H1 (cell line): ENCODE results near the gene LY9. TPM values are rescaled to one million over a fixed set of nuclear protein-coding genes. Genes with fewer than 3 reads are reported as not detected.

Source experiments
- ASH2L ChIP-seq: fragments of 200-600, 300-600 bp; sonication (generic); IDR thresholded peaks from one replicate; pipeline ENCODE4 v1.7.1; 2017; ENCODE audit warnings: low read length
- FOSL1 ChIP-seq: IDR thresholded peaks from 2 replicates; pipeline ENCODE4 v1.6.1; 2011; ENCODE audit warnings: mild to moderate bottlenecking, low read depth, low read length, moderate library complexity; ENCODE audit not compliant: insufficient read depth
- GTF2F1 ChIP-seq: IDR thresholded peaks from 2 replicates; pipeline ENCODE4 v1.6.1; 2012; ENCODE audit warnings: low read depth, low read length, improper control_type of control experiment, borderline replicate concordance
- RBBP5 ChIP-seq: IDR thresholded peaks from 2 replicates; pipeline ENCODE4 v1.7.1; 2012; ENCODE audit warnings: low read depth, mild to moderate bottlenecking, inconsistent platforms, low read length, moderate library complexity, borderline replicate concordance
- polyA plus RNA-seq, 7 experiments: library from polyadenylated mRNA; depleted of rRNA in 3 of 7; stranded (reverse) in 5 of 7; unstranded in 2 of 7; fragments of >200 nt in 5 of 7; fragments of 200-250 nt in 2 of 7; gene quantifications; 1 replicate in 5 of 7; 2 replicates in 1 of 7; 4 replicates in 1 of 7; pipeline versions ENCODE4 v1.2.1 to v1.2.3, GENCODE V29; 2011 to 2013; ENCODE audit warnings: missing spikeins in 2 of 7, mixed read lengths in 2 of 7
- total RNA-seq: library from RNA; stranded (reverse); fragmentation: NEBNext Ultra II Directional; extraction: Animal tissue kit (Norgen Biotek cat#: 25700); gene quantifications from 2 replicates; pipeline ENCODE4 v1.2.1, GENCODE V29; 2021

LY9 gene
- total and polyA plus RNA-seq, 2 of the 8 experiments (the other 6 are each of a cell fraction or from before 2014, with no cell fraction given), result not detected

DNA sequence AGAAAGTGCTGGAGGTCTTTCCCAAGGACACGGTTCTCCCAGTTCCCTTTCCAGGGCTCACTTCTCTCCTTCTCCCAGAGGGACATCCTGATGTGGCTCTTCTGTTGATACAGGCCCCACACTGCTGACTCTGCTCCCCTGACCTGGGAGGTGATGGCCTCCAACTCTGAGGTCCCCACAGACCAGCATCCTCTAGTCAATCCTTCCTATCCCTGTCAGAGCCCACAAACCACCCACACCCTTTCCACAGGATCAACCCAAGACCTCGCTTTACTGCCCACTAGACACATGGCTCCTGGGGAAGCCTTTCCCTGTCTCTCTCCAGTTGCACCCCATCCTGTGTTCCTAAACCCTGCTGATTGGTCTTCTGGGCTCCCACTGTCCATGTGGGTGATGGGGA is 45.4 kb upstream of the LY9 start (continued):
- no peak for TF ChIP-seq FOSL1
- no peak for TF ChIP-seq RBBP5
- no peak for TF ChIP-seq GTF2F1
- no peak for TF ChIP-seq ASH2L
- TF ChIP-seq, all 59 proteins: peak for 0
